Trophoblast cell (in vitro differentiated cells and primary cell): ENCODE measurements around the gene LRBA.

Experiments used
- DNase-seq, 2 donors: peaks; one replicate each; pipeline ENCODE4 v3.0.0-alpha.2; 2016
- H2AFZ ChIP-seq: 2 replicates; pipeline ENCODE4 v1.6.1; 2013; ENCODE audit warnings: low read length, moderate library complexity, mild to moderate bottlenecking; ENCODE audit not compliant: insufficient read depth, poor library complexity
- H2AK5ac ChIP-seq: 2 replicates; pipeline ENCODE4 v1.6.1; 2013; ENCODE audit warnings: mild to moderate bottlenecking, low read length
- H2BK120ac ChIP-seq: 2 replicates; pipeline ENCODE4 v1.6.1; 2013; ENCODE audit warnings: low read length, mild to moderate bottlenecking, moderate library complexity; ENCODE audit not compliant: insufficient read depth, poor library complexity
- H2BK12ac ChIP-seq: 2 replicates; pipeline ENCODE4 v1.6.1; 2013; ENCODE audit warnings: mild to moderate bottlenecking, low read length, moderate library complexity
- H2BK5ac ChIP-seq: 2 replicates; pipeline ENCODE4 v1.6.1; 2013; ENCODE audit warnings: low read length, low read depth, moderate library complexity, mild to moderate bottlenecking; ENCODE audit not compliant: poor library complexity
- H3K14ac ChIP-seq: 2 replicates; pipeline ENCODE4 v1.6.1; 2013; ENCODE audit warnings: mild to moderate bottlenecking, low read length
- H3K18ac ChIP-seq: 2 replicates; pipeline ENCODE4 v1.6.1; 2013; ENCODE audit warnings: mild to moderate bottlenecking, low read length
- H3K23ac ChIP-seq: 2 replicates; pipeline ENCODE4 v1.6.1; 2013; ENCODE audit warnings: low read length
- H3K27ac ChIP-seq: 2 replicates; pipeline ENCODE4 v1.5.1; 2013; ENCODE audit warnings: low read depth, mild to moderate bottlenecking, inconsistent platforms, low read length, moderate library complexity
- H3K27me3 ChIP-seq: 2 replicates; pipeline ENCODE4 v1.6.1; 2013; ENCODE audit warnings: inconsistent platforms, mild to moderate bottlenecking, low read length, moderate library complexity; ENCODE audit not compliant: insufficient read depth
- H3K36me3 ChIP-seq, 2 experiments: 1 replicate in 1 of 2; 2 replicates in 1 of 2; pipeline ENCODE4 v1.6.1; 2013; ENCODE audit warnings: low read length in 2 of 2, mild to moderate bottlenecking in 2 of 2, moderate library complexity in 1 of 2; ENCODE audit not compliant: insufficient read depth in 2 of 2, control insufficient read depth in 1 of 2
- H3K4ac ChIP-seq: 2 replicates; pipeline ENCODE4 v1.6.1; 2013; ENCODE audit warnings: low read depth, mild to moderate bottlenecking, low read length, moderate library complexity
- H3K4me1 ChIP-seq, 2 experiments: 1 replicate in 1 of 2; 2 replicates in 1 of 2; pipeline ENCODE4 v1.6.1; 2013; ENCODE audit warnings: low read length in 2 of 2, mild to moderate bottlenecking in 2 of 2, moderate library complexity in 1 of 2; ENCODE audit not compliant: insufficient read depth in 2 of 2, control insufficient read depth in 1 of 2
- H3K4me2 ChIP-seq: 2 replicates; pipeline ENCODE4 v1.6.1; 2013; ENCODE audit warnings: inconsistent platforms, mild to moderate bottlenecking, low read length, moderate library complexity
- H3K4me3 ChIP-seq: 2 replicates; pipeline ENCODE4 v1.5.1; 2013; ENCODE audit warnings: mild to moderate bottlenecking, low read depth, low read length, inconsistent platforms
- H3K79me1 ChIP-seq: one replicate; pipeline ENCODE4 v1.6.1; 2013; ENCODE audit warnings: low read length
- H3K79me2 ChIP-seq: 2 replicates; pipeline ENCODE4 v1.6.1; 2013; ENCODE audit warnings: low read length, mild to moderate bottlenecking; ENCODE audit not compliant: control insufficient read depth, insufficient read depth, poor library complexity
- H3K9ac ChIP-seq: 2 replicates; pipeline ENCODE4 v1.6.1; 2013; ENCODE audit warnings: mild to moderate bottlenecking, low read length
- H3K9me3 ChIP-seq: 2 replicates; pipeline ENCODE4 v1.6.1; 2013; ENCODE audit warnings: low read depth, mild to moderate bottlenecking, control low read depth, inconsistent platforms, low read length; ENCODE audit not compliant: insufficient read depth
- H4K12ac ChIP-seq: 2 replicates; pipeline ENCODE4 v1.6.1; 2013; ENCODE audit warnings: low read depth, mild to moderate bottlenecking, low read length, moderate library complexity
- H4K8ac ChIP-seq: 2 replicates; pipeline ENCODE4 v1.6.1; 2013; ENCODE audit warnings: low read depth, mild to moderate bottlenecking, low read length, moderate library complexity
- H4K91ac ChIP-seq: one replicate; pipeline ENCODE4 v1.6.1; 2013; ENCODE audit warnings: low read depth, mild to moderate bottlenecking, low read length, moderate library complexity
- WGBS: extraction: QIAGEN DNeasy Blood & Tissue Kit; methylation state at CpG from one replicate; pipeline ENCODE4 v1.1.7; 2013; ENCODE audit warnings: missing lambda C conversion rate; ENCODE audit not compliant: insufficient read length, insufficient coverage; ENCODE audit errors: extremely low coverage; 5-methylcytosine and 5-hydroxymethylcytosine counted together

The LRBA gene

DNA sequence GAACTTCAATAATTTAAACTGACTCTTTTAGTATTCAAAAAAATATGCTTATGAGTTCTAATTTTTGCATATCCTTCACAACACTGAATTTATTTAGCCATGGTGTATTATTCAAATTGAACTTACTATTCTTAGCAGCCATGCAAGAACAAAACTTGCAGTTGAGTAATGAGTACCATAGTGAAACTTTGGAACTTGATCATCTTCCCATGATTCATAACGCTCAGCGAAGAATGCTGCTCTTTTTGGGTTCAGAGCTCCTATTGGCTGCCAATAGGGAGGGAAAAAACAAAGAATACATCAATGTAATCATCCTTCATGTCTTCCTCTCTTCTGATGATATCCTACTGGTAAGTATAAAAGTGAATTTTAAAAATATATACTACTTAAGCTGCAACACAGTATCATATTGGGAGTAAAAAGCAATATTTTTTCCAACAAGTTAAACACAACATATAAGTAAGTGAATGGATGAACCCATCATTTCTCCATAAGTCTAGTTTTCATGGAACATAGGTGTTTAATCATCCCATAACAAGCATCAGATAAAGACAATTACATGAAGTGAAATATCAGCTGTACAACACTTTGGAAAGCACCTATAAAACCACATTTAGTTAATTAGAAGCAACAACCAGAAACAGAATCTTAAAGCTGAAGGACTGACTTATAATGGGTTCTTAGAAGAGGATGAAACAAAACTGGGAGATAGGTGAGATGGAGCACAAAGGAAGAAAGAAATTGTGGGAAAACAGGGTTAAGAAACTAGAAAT, 578.3 kb downstream of the LRBA start:
- no peaks in the 10 kb centered on the region for H3K79me2 ChIP-seq
- H4K8ac ChIP-seq: no peak overlapping the region
- H3K4ac ChIP-seq: no peak overlapping the region
- no peaks in the 10 kb centered on the region for H3K79me1 ChIP-seq
- no peak overlapping the region for H3K23ac ChIP-seq
- H3K14ac ChIP-seq: no peak overlapping the region
- H3K4me1 ChIP-seq: no peaks in the 10 kb centered on the region
- no CpG with 5 or more reads among the region's 2 CpGs for WGBS
- H4K91ac ChIP-seq: no peak overlapping the region
- H3K27ac ChIP-seq: no peak overlapping the region
- no peak overlapping the region for H4K12ac ChIP-seq
- H3K9me3 ChIP-seq: no peaks in the 10 kb centered on the region
- H3K4me2 ChIP-seq: no peak overlapping the region
- no peak overlapping the region for H2BK120ac ChIP-seq
- H2BK12ac ChIP-seq: no peak overlapping the region
- no peak overlapping the region for H3K9ac ChIP-seq
- H2AFZ ChIP-seq: no peak overlapping the region
- H3K4me3 ChIP-seq: no peak overlapping the region
- H3K36me3 ChIP-seq: no peaks in the 10 kb centered on the region
- no peaks in the 10 kb centered on the region for H3K27me3 ChIP-seq
- H3K18ac ChIP-seq: no peak overlapping the region
- no peak overlapping the region for H2BK5ac ChIP-seq
- no peak for DNase-seq
- H2AK5ac ChIP-seq: no peak overlapping the region

- no peak for DNase-seq
- H3K4me3 ChIP-seq: no peak overlapping the region
- no peak overlapping the region for H3K14ac ChIP-seq
- H2BK5ac ChIP-seq: no peak overlapping the region
- no peaks in the 10 kb centered on the region for H3K36me3 ChIP-seq
- no peak overlapping the region for H4K12ac ChIP-seq
- H2AK5ac ChIP-seq: no peak overlapping the region
- no peak overlapping the region for H3K27ac ChIP-seq
- no peak overlapping the region for H4K8ac ChIP-seq
- no peaks in the 10 kb centered on the region for H3K4me1 ChIP-seq
- no peak overlapping the region for H2BK12ac ChIP-seq
- H3K9me3 ChIP-seq: no peaks in the 10 kb centered on the region
- H3K18ac ChIP-seq: no peak overlapping the region
- H2BK120ac ChIP-seq: no peak overlapping the region
- H3K4ac ChIP-seq: no peak overlapping the region
- no peak overlapping the region for H4K91ac ChIP-seq
- no peak overlapping the region for H2AFZ ChIP-seq
- H3K9ac ChIP-seq: no peak overlapping the region
- H3K4me2 ChIP-seq: no peak overlapping the region
- no peaks in the 10 kb centered on the region for H3K79me1 ChIP-seq
- no peaks in the 10 kb centered on the region for H3K27me3 ChIP-seq
- no peak overlapping the region for H3K23ac ChIP-seq
- no peaks in the 10 kb centered on the region for H3K79me2 ChIP-seq
Observed at GRCh38 chr4:150431221-150431620, 583.9 kb downstream of the LRBA start.

DNA sequence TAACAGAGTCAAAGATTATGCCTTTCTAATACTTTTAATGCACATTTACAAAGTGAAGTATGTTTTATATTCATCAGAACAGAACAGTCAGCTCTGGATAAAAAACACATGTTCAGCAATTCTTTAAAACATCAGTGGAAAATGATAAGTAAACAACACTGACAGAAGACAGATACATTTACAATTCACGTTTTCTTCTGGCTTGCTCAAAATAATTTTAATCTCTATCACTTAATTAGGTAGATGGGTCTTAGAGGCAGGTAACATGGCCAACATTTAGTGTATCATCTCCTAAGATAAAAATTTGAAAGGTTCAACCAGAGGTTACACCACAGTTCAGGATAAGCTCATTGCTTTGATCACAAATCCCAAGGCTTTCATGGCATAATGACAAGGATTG, 589.9 kb downstream of the LRBA start:
- Histone ChIP-seq H3K23ac (no peak overlapping the region), H3K4me1 (no peaks in the 10 kb centered on the region), H3K4me2 (no peak overlapping the region), H2AK5ac (no peak overlapping the region), H3K27me3 (no peaks in the 10 kb centered on the region), H3K18ac (no peak overlapping the region), H4K91ac (no peak overlapping the region), H3K79me1 (no peaks in the 10 kb centered on the region), H2BK120ac (no peak overlapping the region), H3K9me3 (no peaks in the 10 kb centered on the region), H3K79me2 (no peaks in the 10 kb centered on the region), H4K8ac (no peak overlapping the region), H2BK12ac (no peak overlapping the region), H3K4me3 (no peak overlapping the region), H2AFZ (no peak overlapping the region), H3K4ac (no peak overlapping the region), H3K27ac (no peak overlapping the region), H2BK5ac (no peak overlapping the region), H3K36me3 (no peaks in the 10 kb centered on the region), H4K12ac (no peak overlapping the region), H3K9ac (no peak overlapping the region), H3K14ac (no peak overlapping the region)
- no peak for DNase-seq
- WGBS: no CpG with 5 or more reads among the region's 1 CpG

DNA sequence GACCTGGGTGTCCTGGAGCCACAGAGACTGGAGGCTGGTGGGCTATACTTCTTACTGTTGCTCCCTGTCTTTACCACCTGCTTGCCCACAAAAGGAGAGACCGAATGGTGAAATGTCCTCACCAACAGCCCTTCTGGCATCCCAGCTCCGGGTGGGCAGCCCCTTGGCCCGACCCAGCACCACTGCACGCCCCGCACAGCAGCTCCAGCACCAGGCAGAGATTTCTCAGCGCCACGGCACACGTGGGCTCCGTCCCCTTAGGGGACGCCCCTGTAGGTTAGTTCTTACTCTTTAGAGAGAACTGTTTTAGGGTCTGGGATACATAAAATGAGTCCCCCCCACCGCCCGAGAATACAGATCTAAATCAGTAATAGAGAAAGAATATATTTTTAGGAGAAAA, 591.6 kb downstream of the LRBA start:
- Histone ChIP-seq H3K4me2 (no peak overlapping the region), H2BK120ac (no peak overlapping the region), H3K23ac (no peak overlapping the region), H2BK5ac (no peak overlapping the region), H3K4me3 (no peak overlapping the region), H2AFZ (no peak overlapping the region), H3K9me3 (no peaks in the 10 kb centered on the region), H3K18ac (no peak overlapping the region), H3K79me1 (no peaks in the 10 kb centered on the region), H4K8ac (no peak overlapping the region), H4K91ac (no peak overlapping the region), H2BK12ac (no peak overlapping the region), H3K79me2 (no peaks in the 10 kb centered on the region), H3K27me3 (no peaks in the 10 kb centered on the region), H3K14ac (no peak overlapping the region), H2AK5ac (no peak overlapping the region), H3K27ac (no peak overlapping the region), H3K9ac (no peak overlapping the region), H4K12ac (no peak overlapping the region), H3K4me1 (no peaks in the 10 kb centered on the region), H3K36me3 (no peaks in the 10 kb centered on the region), H3K4ac (no peak overlapping the region)
- WGBS: no CpG with 5 or more reads among the region's 12 CpGs
- DNase-seq: no peak
